ENCODE measurements around the gene CDH4.

- TF ChIP-seq ZBTB40 (IDR thresholded peaks at IDR 0.05) (no peak), ZBTB40 (CRISPR knock-in tag; IDR thresholded peaks at IDR 0.05) (no peak), CTCF (CRISPR knock-in tag; IDR thresholded peaks at IDR 0.05) (no peak)
These were observed 319.2 kb downstream of the CDH4 start for GRCh38 chr20:61571221-61571620.

Measured in HepG2 (cell line).